Body of pancreas (tissue), 4 donors: ENCODE measurements around the gene CDH4. TPM values are rescaled to one million over a fixed set of nuclear protein-coding genes. Genes with fewer than 3 reads are reported as not detected.

Experiments used
- ATAC-seq: fragments of 150-250 bp; one replicate; pipeline ENCODE4 v1.9.1; 2016
- DNase-seq, 4 donors: peaks; one replicate each; pipeline ENCODE4 v3.0.0-alpha.2; 2019
- H3K27ac ChIP-seq, 4 donors: fragments of 200-600 bp; sonication (generic); 1 replicate in 3 of 4; 2 replicates in 1 of 4; pipeline versions ENCODE4 v1.5.1 to v1.6.1; 2016 to 2019; ENCODE audit warnings: mild to moderate bottlenecking in 1 of 4, mixed read lengths in 1 of 4, moderate library complexity in 1 of 4
- H3K27me3 ChIP-seq, 2 donors: fragments of 200-600 bp; sonication (generic); one replicate each; pipeline ENCODE4 v1.6.0; 2016; ENCODE audit warnings: mild to moderate bottlenecking in 1 of 2
- H3K36me3 ChIP-seq, 2 donors: fragments of 200-600 bp; sonication (generic); replicated peaks in 1 of 2; 2 replicates each; pipeline ENCODE4 v1.5.1; 2016; ENCODE audit warnings: low read depth in 2 of 2; ENCODE audit not compliant: insufficient read depth in 1 of 2
- H3K4me1 ChIP-seq: fragments of 200-600 bp; sonication (generic); one replicate; pipeline ENCODE4 v1.6.0; 2016
- H3K4me3 ChIP-seq, 2 donors: fragments of 200-600 bp; sonication (generic); 1 replicate in 1 of 2; 2 replicates in 1 of 2; pipeline ENCODE4 v1.5.1; 2016 to 2019
- H3K9me3 ChIP-seq, 3 donors: fragments of 200-600 bp; sonication (generic); 1 replicate in 2 of 3; 2 replicates in 1 of 3; pipeline ENCODE4 v1.5.1; 2016
- CTCF ChIP-seq, 7 experiments: fragments of 450-650 bp in 4 of 7; fragments of 200-600 bp in 3 of 7; sonication (generic) in 3 of 7; IDR thresholded peaks; one replicate each; pipeline ENCODE4 v1.5.1; 2016 to 2019; ENCODE audit warnings: antibody characterized with exemption in 7 of 7
- POLR2A ChIP-seq, 3 donors: fragments of 450-650 bp; IDR thresholded peaks; one replicate each; pipeline ENCODE4 v1.6.1; 2016; ENCODE audit warnings: antibody characterized with exemption in 3 of 3, mild to moderate bottlenecking in 2 of 3
- WGBS, 2 donors: methylation state at CpG; one replicate each; pipeline ENCODE4 v1.1.5; 2017; 5-methylcytosine and 5-hydroxymethylcytosine counted together
- intact Hi-C: fragments of 100-400 bp; cut with DNase I; formaldehyde crosslinking; loops from one replicate; pipeline ENCODE4 v1.15.1; 2023
- total RNA-seq, 2 donors: library from RNA; depleted of rRNA; stranded (reverse); fragments of >200 nt; gene quantifications; one replicate each; pipeline ENCODE4 v1.1.0, GENCODE V29; 2016

CDH4 gene
- total RNA-seq, 2 donors from 2014 or later = 0.33 to 0.52 TPM

DNA sequence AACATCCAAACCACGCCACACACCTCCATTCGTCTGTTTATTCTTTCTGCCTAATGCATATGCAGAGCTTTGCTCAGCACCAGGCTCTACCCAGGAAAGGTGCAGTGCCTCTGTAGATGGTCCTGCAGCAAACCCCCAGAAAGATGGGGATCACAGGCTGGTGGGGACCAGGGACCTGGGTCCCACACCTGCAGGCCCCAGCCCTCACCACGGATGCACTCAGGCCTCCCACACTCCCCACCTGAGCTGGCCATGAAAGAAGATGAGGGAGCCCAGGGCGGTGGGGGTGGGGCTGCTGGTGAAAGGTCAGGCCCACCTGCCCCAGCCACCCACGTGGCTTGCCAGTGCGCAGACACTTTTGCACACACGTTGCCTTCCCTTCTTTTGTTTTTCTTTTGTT lies 595.9 kb downstream of the CDH4 start:
- Histone ChIP-seq H3K27me3 (no peaks in the 10 kb centered on the region), H3K4me1 (no peaks in the 10 kb centered on the region), H3K9me3 (no peaks in the 10 kb centered on the region), H3K36me3 (no peaks in the 10 kb centered on the region), H3K4me3 (no peak overlapping the region), H3K27ac (no peak overlapping the region)
- WGBS, 2 donors = 78 to 82% methylated on average over 6 to 7 of the region's 7 CpGs
- ATAC-seq (no peak), DNase-seq (no peak)
- intact Hi-C loops = no loop called here
- TF ChIP-seq CTCF (IDR thresholded peaks at IDR 0.05) = no peak
- TF ChIP-seq POLR2A (IDR thresholded peaks at IDR 0.05) = no peak

DNA sequence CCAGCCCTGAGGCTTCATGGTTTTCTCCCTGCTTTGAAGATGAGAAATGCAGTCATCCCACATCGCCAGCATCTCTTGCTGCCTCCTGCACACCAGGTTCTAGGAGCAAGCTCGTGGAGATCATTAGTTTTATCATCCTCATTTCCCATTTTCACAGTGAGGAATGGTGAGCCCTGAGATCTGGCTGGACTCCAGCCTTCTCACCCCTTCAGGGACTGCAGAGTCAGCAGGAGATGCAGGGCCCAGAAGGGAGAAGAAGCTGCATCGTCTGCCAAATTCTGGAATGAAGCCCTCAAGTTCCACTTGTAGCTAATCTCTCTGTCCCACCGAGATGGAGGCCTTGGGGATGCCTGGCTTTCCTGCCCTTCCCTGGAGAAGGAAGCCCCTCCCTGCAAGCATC lies 596.8 kb downstream of the CDH4 start:
- no peak for TF ChIP-seq POLR2A (IDR thresholded peaks at IDR 0.05)
- no peak for TF ChIP-seq CTCF (IDR thresholded peaks at IDR 0.05)
- ATAC-seq (no peak), DNase-seq (no peak)
- Histone ChIP-seq H3K4me1 (no peaks in the 10 kb centered on the region), H3K9me3 (no peaks in the 10 kb centered on the region), H3K27me3 (no peaks in the 10 kb centered on the region), H3K36me3 (no peaks in the 10 kb centered on the region), H3K4me3 (no peak overlapping the region), H3K27ac (no peak overlapping the region)
- intact Hi-C loops = no loop called here
- WGBS, 2 donors = 56 to 63% methylated on average over 4 of the region's 4 CpGs

- H3K27ac ChIP-seq = no peak overlapping the region
- no peak for TF ChIP-seq CTCF (IDR thresholded peaks at IDR 0.05)
- TF ChIP-seq POLR2A (IDR thresholded peaks at IDR 0.05) = no peak
- H3K36me3 ChIP-seq = no peaks in the 10 kb centered on the region
- H3K27me3 ChIP-seq = no peaks in the 10 kb centered on the region
- H3K4me3 ChIP-seq = no peak overlapping the region
- WGBS, 2 donors = 67% methylated on average over 11 of the region's 11 CpGs; no CpG with 5 or more reads in 1 of the 2 donors
- ATAC-seq (no peak), DNase-seq (no peak)
- no peaks in the 10 kb centered on the region for H3K4me1 ChIP-seq
- intact Hi-C loops = no loop called here
- H3K9me3 ChIP-seq = no peaks in the 10 kb centered on the region
Observed at GRCh38 chr20:61849376-61849775, 597.3 kb downstream of the CDH4 start.

DNA sequence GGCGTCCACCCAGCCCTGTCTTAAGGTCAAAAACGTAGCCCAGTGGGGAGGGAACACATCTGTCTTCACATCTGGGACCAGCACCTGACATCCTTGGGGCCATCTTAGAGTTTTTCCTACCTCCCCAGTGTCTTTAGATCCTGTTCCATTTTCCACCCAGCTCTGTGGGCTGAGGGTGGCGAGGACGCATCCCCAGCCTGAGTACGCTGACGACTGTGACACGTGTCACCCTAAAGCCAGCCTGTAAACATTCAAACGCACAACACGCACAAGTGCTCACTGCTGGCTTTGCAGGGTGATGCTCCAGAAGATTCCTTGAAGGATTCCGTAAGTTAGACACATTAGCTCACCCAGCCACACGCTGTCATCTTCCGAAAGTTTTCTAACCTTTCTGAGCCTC lies 597.8 kb downstream of the CDH4 start:
- DNase-seq = no peak
- 58 to 70% methylated on average over 11 to 12 of the region's 12 CpGs for WGBS, 2 donors
- H3K27ac ChIP-seq = no peak overlapping the region
- intact Hi-C loops = no loop called here
- no peaks in the 10 kb centered on the region for H3K4me1 ChIP-seq
- ATAC-seq = no peak
- no peaks in the 10 kb centered on the region for H3K27me3 ChIP-seq
- H3K9me3 ChIP-seq = no peaks in the 10 kb centered on the region
- no peak for TF ChIP-seq POLR2A (IDR thresholded peaks at IDR 0.05)
- no peak for TF ChIP-seq CTCF (IDR thresholded peaks at IDR 0.05)
- no peaks in the 10 kb centered on the region for H3K36me3 ChIP-seq
- no peak overlapping the region for H3K4me3 ChIP-seq

GRCh38 chr20:61850457-61850856 lies 598.4 kb downstream of the CDH4 start:
- no peaks in the 10 kb centered on the region for H3K27me3 ChIP-seq
- DNase-seq = no peak
- 66 to 75% methylated on average over 14 of the region's 14 CpGs for WGBS, 2 donors
- no peak for TF ChIP-seq CTCF (IDR thresholded peaks at IDR 0.05)
- no peak for TF ChIP-seq POLR2A (IDR thresholded peaks at IDR 0.05)
- H3K36me3 ChIP-seq = no peaks in the 10 kb centered on the region
- intact Hi-C loops = no loop called here
- H3K4me1 ChIP-seq = no peaks in the 10 kb centered on the region
- no peak overlapping the region for H3K4me3 ChIP-seq
- ATAC-seq = no peak
- H3K9me3 ChIP-seq = no peaks in the 10 kb centered on the region
- no peak overlapping the region for H3K27ac ChIP-seq
